H1 (cell line): ENCODE data around the gene ZSCAN5A. TPM values are rescaled to one million over a fixed set of nuclear protein-coding genes. Genes with fewer than 3 reads are reported as not detected.

Experiments
- CTCF ChIA-PET: fragments of 300-600 bp; sonication (Branson Sonifier 250); formaldehyde crosslinking; loops from one replicate; lab custom pipeline; 2021; ENCODE audit not compliant: partially characterized antibody; lab: Charles Lee
- POLR2A ChIA-PET: fragments of 300-600 bp; sonication (Branson Sonifier 250); formaldehyde crosslinking; loops from one replicate; lab custom pipeline; 2021; ENCODE audit warnings: inconsistent platforms; ENCODE audit not compliant: partially characterized antibody; lab: Charles Lee
- DNase-seq, 2 experiments: peaks; one replicate each; pipeline versions ENCODE4 v3.0.0 to v3.0.0-alpha.2; 2010 to 2022; ENCODE audit warnings: low spot score in 2 of 2, low read depth in 1 of 2, mixed read lengths in 1 of 2
- FAIRE-seq: peaks from 2 replicates; lab custom pipeline; 2011; peaks lifted over from hg19 to GRCh38; lab: Jason Lieb, UNC
- H2AFZ ChIP-seq: 2 replicates; pipeline ENCODE4 v1.8.1; 2012; ENCODE audit warnings: low read length, inconsistent platforms
- H2AK5ac ChIP-seq: 2 replicates; pipeline ENCODE4 v1.6.1; 2013; ENCODE audit warnings: low read depth, low read length
- H2BK120ac ChIP-seq: replicated peaks from 2 replicates; pipeline ENCODE3; 2013; ENCODE audit warnings: low read depth, low read length, inconsistent platforms
- H2BK12ac ChIP-seq: 2 replicates; pipeline ENCODE4 v1.6.1; 2013; ENCODE audit warnings: low read depth, low read length
- H2BK15ac ChIP-seq: 2 replicates; pipeline ENCODE4 v1.6.1; 2013; ENCODE audit warnings: low read length
- H2BK20ac ChIP-seq: 2 replicates; pipeline ENCODE4 v1.6.1; 2013; ENCODE audit warnings: low read length
- H2BK5ac ChIP-seq: 2 replicates; pipeline ENCODE4 v1.6.1; 2013; ENCODE audit warnings: low read depth, low read length
- H3K14ac ChIP-seq: 2 replicates; pipeline ENCODE4 v1.6.1; 2013; ENCODE audit warnings: inconsistent platforms; ENCODE audit not compliant: insufficient read length
- H3K18ac ChIP-seq: 2 replicates; pipeline ENCODE4 v1.6.1; 2013; ENCODE audit warnings: low read length; ENCODE audit errors: extremely low read depth
- H3K23ac ChIP-seq: 2 replicates; pipeline ENCODE4 v1.6.1; 2013; ENCODE audit warnings: inconsistent platforms; ENCODE audit not compliant: insufficient read length
- H3K23me2 ChIP-seq: 2 replicates; pipeline ENCODE4 v1.6.1; 2013; ENCODE audit warnings: low read depth, low read length
- H3K27ac ChIP-seq: 2 replicates; pipeline ENCODE4 v1.6.1; 2011; ENCODE audit warnings: low read depth, low read length, inconsistent platforms
- H3K27me3 ChIP-seq, 4 experiments: replicated peaks in 1 of 4; 1 replicate in 1 of 4; 2 replicates in 3 of 4; pipeline versions ENCODE4 v1.6.1 to v1.8.1; 2011 to 2013; ENCODE audit warnings: low read length in 3 of 4, mild to moderate bottlenecking in 3 of 4, inconsistent platforms in 2 of 4, mixed read lengths in 2 of 4, moderate library complexity in 1 of 4; ENCODE audit not compliant: control insufficient read depth in 3 of 4, insufficient read depth in 3 of 4; ENCODE audit errors: extremely low read depth in 1 of 4
- H3K36me3 ChIP-seq, 4 experiments: 2 replicates each; pipeline versions ENCODE4 v1.6.1 to v1.8.1; 2011 to 2013; ENCODE audit warnings: mild to moderate bottlenecking in 4 of 4, low read length in 3 of 4, moderate library complexity in 2 of 4, control low read depth in 1 of 4, inconsistent platforms in 1 of 4; ENCODE audit not compliant: insufficient read depth in 4 of 4, control insufficient read depth in 2 of 4
- H3K4ac ChIP-seq: replicated peaks from 2 replicates; pipeline ENCODE3; 2013; ENCODE audit warnings: low read length, low read depth, mixed read lengths, inconsistent platforms; ENCODE audit not compliant: insufficient read length
- H3K4me1 ChIP-seq, 4 experiments: replicated peaks in 1 of 4; 1 replicate in 1 of 4; 2 replicates in 3 of 4; pipeline versions ENCODE4 v1.6.1 to v1.8.1; 2011 to 2013; ENCODE audit warnings: low read length in 3 of 4, inconsistent platforms in 2 of 4, mixed read lengths in 1 of 4; ENCODE audit not compliant: insufficient read depth in 4 of 4, control insufficient read depth in 3 of 4
- H3K4me2 ChIP-seq, 2 experiments: 2 replicates each; pipeline versions ENCODE4 v1.6.1 to v1.8.1; 2011 to 2013; ENCODE audit warnings: low read depth in 2 of 2, low read length in 2 of 2, control low read depth in 1 of 2, inconsistent platforms in 1 of 2, mild to moderate bottlenecking in 1 of 2; ENCODE audit not compliant: insufficient read depth in 1 of 2
- H3K4me3 ChIP-seq, 4 experiments: fragments of 200-600, 300-600 bp in 1 of 4; sonication (generic), shearing (Covaris generic), sonication (Bioruptor Twin) in 1 of 4; 2 replicates each; pipeline versions ENCODE4 v1.5.1 to v1.8.1; 2011 to 2016; ENCODE audit warnings: low read length in 4 of 4, low read depth in 3 of 4, control low read depth in 2 of 4, inconsistent platforms in 2 of 4, mild to moderate bottlenecking in 2 of 4, mixed read lengths in 1 of 4, moderate library complexity in 1 of 4; ENCODE audit not compliant: insufficient read depth in 2 of 4; ENCODE audit errors: extremely low read depth in 1 of 4
- H3K56ac ChIP-seq: replicated peaks from 2 replicates; pipeline ENCODE3; 2013; ENCODE audit warnings: low read depth, mild to moderate bottlenecking, mixed read lengths, low read length, inconsistent platforms; ENCODE audit not compliant: insufficient read length
- H3K79me1 ChIP-seq: 2 replicates; pipeline ENCODE4 v1.6.1; 2013; ENCODE audit warnings: low read depth, low read length, control low read depth
- H3K79me2 ChIP-seq, 2 experiments: 2 replicates each; pipeline versions ENCODE4 v1.6.1 to v1.8.1; 2012 to 2013; ENCODE audit warnings: low read length in 2 of 2, mild to moderate bottlenecking in 2 of 2, inconsistent platforms in 1 of 2; ENCODE audit not compliant: insufficient read depth in 2 of 2, control insufficient read depth in 1 of 2
- H3K9ac ChIP-seq, 4 experiments: replicated peaks in 1 of 4; 1 replicate in 1 of 4; 2 replicates in 3 of 4; pipeline versions ENCODE4 v1.6.1 to v1.8.1; 2011 to 2013; ENCODE audit warnings: low read depth in 3 of 4, low read length in 3 of 4, control low read depth in 2 of 4, mild to moderate bottlenecking in 2 of 4, moderate library complexity in 2 of 4, inconsistent platforms in 1 of 4; ENCODE audit errors: extremely low read depth in 1 of 4
- H3K9me3 ChIP-seq, 2 experiments: 2 replicates each; pipeline versions ENCODE4 v1.6.1 to v1.8.1; 2012 to 2013; ENCODE audit warnings: mild to moderate bottlenecking in 2 of 2, moderate library complexity in 2 of 2, control low read depth in 1 of 2, inconsistent platforms in 1 of 2, low read depth in 1 of 2, low read length in 1 of 2, mixed read lengths in 1 of 2; ENCODE audit not compliant: insufficient read depth in 2 of 2
- H4K20me1 ChIP-seq, 2 experiments: replicated peaks in 1 of 2; 2 replicates each; pipeline versions ENCODE3 to v1.8.1; 2011 to 2013; ENCODE audit warnings: inconsistent platforms in 2 of 2, low read length in 2 of 2, mild to moderate bottlenecking in 1 of 2; ENCODE audit not compliant: insufficient read depth in 2 of 2, control insufficient read depth in 1 of 2
- H4K5ac ChIP-seq: 2 replicates; pipeline ENCODE4 v1.6.1; 2013; ENCODE audit warnings: low read length, low read depth, mixed read lengths, inconsistent platforms; ENCODE audit not compliant: insufficient read length
- H4K8ac ChIP-seq: 2 replicates; pipeline ENCODE4 v1.8.0; 2013; ENCODE audit warnings: mild to moderate bottlenecking, moderate library complexity, low read length, inconsistent platforms; ENCODE audit not compliant: insufficient read depth; ENCODE audit errors: extremely low read depth
- H4K91ac ChIP-seq: replicated peaks from 2 replicates; pipeline ENCODE3; 2013; ENCODE audit warnings: low read length, mixed read lengths, inconsistent platforms; ENCODE audit not compliant: insufficient read length
- BACH1 ChIP-seq: IDR thresholded peaks from 2 replicates; pipeline ENCODE4 v1.6.1; 2012; ENCODE audit warnings: low read length, improper control_type of control experiment
- CBX8 ChIP-seq: fragments of 300-800, 300-1000 bp; sonication (generic); IDR thresholded peaks from 2 replicates; pipeline ENCODE4 v1.7.1; 2016; ENCODE audit warnings: low read depth, low read length, borderline replicate concordance
- CTBP2 ChIP-seq: IDR thresholded peaks from 2 replicates; pipeline ENCODE4 v1.7.0; 2011; ENCODE audit warnings: borderline replicate concordance, mild to moderate bottlenecking, moderate library complexity, mixed read lengths, low read length; ENCODE audit not compliant: insufficient read depth, insufficient read length
- CTCF ChIP-seq, 3 experiments: IDR thresholded peaks; 1 replicate in 2 of 3; 2 replicates in 1 of 3; pipeline versions ENCODE4 v1.5.1 to v1.6.1; 2011; ENCODE audit warnings: low read length in 3 of 3, mild to moderate bottlenecking in 3 of 3, inconsistent platforms in 2 of 3, low read depth in 1 of 3, moderate library complexity in 1 of 3; ENCODE audit not compliant: insufficient read depth in 1 of 3; ENCODE audit errors: control extremely low read depth in 1 of 3
- JUND ChIP-seq: IDR thresholded peaks from 2 replicates; pipeline ENCODE4 v1.6.1; 2011; ENCODE audit warnings: mild to moderate bottlenecking, improper control_type of control experiment, low read length
- MAFK ChIP-seq: IDR thresholded peaks from 2 replicates; pipeline ENCODE4 v1.6.1; 2012; ENCODE audit warnings: low read depth, mild to moderate bottlenecking, improper control_type of control experiment, low read length
- SIN3A ChIP-seq, 2 experiments: IDR thresholded peaks in 1 of 2; conservative IDR thresholded peaks in 1 of 2; 2 replicates each; pipeline ENCODE4 v1.6.1; 2011 to 2012; ENCODE audit warnings: low read length in 2 of 2, improper control_type of control experiment in 1 of 2, low read depth in 1 of 2, mild to moderate bottlenecking in 1 of 2
- SP4 ChIP-seq: IDR thresholded peaks from 2 replicates; pipeline ENCODE4 v1.6.1; 2012; ENCODE audit warnings: low read length, inconsistent platforms
- ZNF274 ChIP-seq: IDR thresholded peaks from 2 replicates; pipeline ENCODE4 v1.7.0; 2012; ENCODE audit warnings: low read length, borderline replicate concordance; ENCODE audit errors: extremely low read depth
- WGBS, 2 experiments: shearing (Covaris generic) in 1 of 2; methylation state at CpG; one replicate each; pipeline versions ENCODE4 v1.1.6 to v1.1.7; 2013 to 2015; ENCODE audit warnings: low lambda C conversion rate in 2 of 2, mixed read lengths in 2 of 2, inconsistent platforms in 1 of 2, low coverage in 1 of 2, missing lambda C conversion rate in 1 of 2; ENCODE audit not compliant: insufficient replicate concordance in 2 of 2, insufficient coverage in 1 of 2, insufficient read length in 1 of 2; ENCODE audit errors: extremely low coverage in 1 of 2, missing lambda C conversion rate in 1 of 2; 5-methylcytosine and 5-hydroxymethylcytosine counted together
- polyA plus RNA-seq, 7 experiments: library from polyadenylated mRNA; depleted of rRNA in 3 of 7; stranded (reverse) in 5 of 7; unstranded in 2 of 7; fragments of >200 nt in 5 of 7; fragments of 200-250 nt in 2 of 7; gene quantifications; 1 replicate in 5 of 7; 2 replicates in 1 of 7; 4 replicates in 1 of 7; pipeline versions ENCODE4 v1.2.1 to v1.2.3, GENCODE V29; 2011 to 2013; ENCODE audit warnings: missing spikeins in 2 of 7, mixed read lengths in 2 of 7
- total RNA-seq: library from RNA; stranded (reverse); fragmentation: NEBNext Ultra II Directional; extraction: Animal tissue kit (Norgen Biotek cat#: 25700); gene quantifications from 2 replicates; pipeline ENCODE4 v1.2.1, GENCODE V29; 2021
- TF ChIP-seq, protein P1 (sequence below): IDR thresholded peaks from 2 replicates; pipeline ENCODE4 v1.6.1; 2012; ENCODE audit warnings: inconsistent platforms

Gene ZSCAN5A
- total and polyA plus RNA-seq, 2 of the 8 experiments (the other 6 are each of a cell fraction or from before 2014, with no cell fraction given): 8.6 to 11.0 TPM

DNA sequence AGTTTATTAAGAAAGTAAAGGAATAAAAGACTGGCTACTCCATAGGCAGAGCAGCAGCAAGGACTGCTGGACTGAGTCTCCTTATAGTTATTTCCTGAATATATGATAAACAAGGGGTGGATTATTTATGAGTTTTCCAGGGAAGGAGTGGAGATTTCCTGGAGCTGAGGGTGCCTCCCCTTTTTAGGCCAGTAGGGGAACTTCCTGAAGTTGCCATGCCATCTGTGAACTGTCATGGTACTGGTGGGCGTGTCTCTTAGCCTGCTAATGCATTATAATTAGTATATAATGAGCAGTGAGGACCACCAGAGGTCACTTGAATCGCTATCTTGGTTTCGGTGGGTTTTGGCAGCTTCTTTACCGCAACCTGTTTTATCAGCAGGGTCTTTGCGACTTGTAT is 13.5 kb downstream of the ZSCAN5A start:
- H3K4me3 ChIP-seq: no peak overlapping the region
- H3K79me2 ChIP-seq: no peaks in the 10 kb centered on the region
- no peak overlapping the region for H3K56ac ChIP-seq
- H2AFZ ChIP-seq: no peak overlapping the region
- H3K27me3 ChIP-seq: no peaks in the 10 kb centered on the region
- no peaks in the 10 kb centered on the region for H3K79me1 ChIP-seq
- H4K20me1 ChIP-seq: peaks cover 0 to 2% of the 10 kb centered on the region in 2 experiments
- ChIA-PET CTCF (interaction anchor here (0.7 to 2.0 kb wide), 5 partner anchors 9 to 146 kb away, joined by 3 to 14 read pairs (median 5); no protein-coding TSS in a partner anchor), POLR2A (no interaction called here)
- no peak overlapping the region for H3K9ac ChIP-seq
- no peak overlapping the region for H2BK5ac ChIP-seq
- H3K4me1 ChIP-seq: no peaks in the 10 kb centered on the region
- no peak overlapping the region for H2AK5ac ChIP-seq
- no peak for DNase-seq
- H3K36me3 ChIP-seq: no peaks in the 10 kb centered on the region
- no peak overlapping the region for H2BK120ac ChIP-seq
- H2BK12ac ChIP-seq: no peak overlapping the region
- no peak overlapping the region for H3K14ac ChIP-seq
- no peak overlapping the region for H4K91ac ChIP-seq
- H3K23ac ChIP-seq: no peak overlapping the region
- H3K4me2 ChIP-seq: no peak overlapping the region
- no peak for FAIRE-seq
- H4K5ac ChIP-seq: no peak overlapping the region
- no peak overlapping the region for H2BK20ac ChIP-seq
- H3K18ac ChIP-seq: no peak overlapping the region
- H3K9me3 ChIP-seq: no peaks in the 10 kb centered on the region
- H3K4ac ChIP-seq: no peak overlapping the region
- no peaks in the 10 kb centered on the region for H3K23me2 ChIP-seq
- H2BK15ac ChIP-seq: no peak overlapping the region
- no peak overlapping the region for H3K27ac ChIP-seq
- H4K8ac ChIP-seq: no peak overlapping the region
- TF ChIP-seq SP4 (no peak), SIN3A (conservative IDR thresholded peaks at IDR 0.05 in 1 of 2, IDR thresholded peaks at IDR 0.05 in 1 of 2; ENCODE audit: low read depth in 1 of 2, low read length in 2 of 2) (peak; percentile 13 to 52; a peak in 1 of 4 replicates), BACH1 (no peak), CTCF (IDR thresholded peaks at IDR 0.05; ENCODE audit: control extremely low read depth in 1 of 3, insufficient read depth in 1 of 3, low read depth in 1 of 3, low read length in 3 of 3) (peak in 1 of 3 experiments; percentile 31; a peak in 1 of 4 replicates), MAFK (no peak), ZNF274 (no peak), JUND (no peak), CTBP2 (no peak), CBX8 (no peak)
- TF ChIP-seq, protein P1, sequence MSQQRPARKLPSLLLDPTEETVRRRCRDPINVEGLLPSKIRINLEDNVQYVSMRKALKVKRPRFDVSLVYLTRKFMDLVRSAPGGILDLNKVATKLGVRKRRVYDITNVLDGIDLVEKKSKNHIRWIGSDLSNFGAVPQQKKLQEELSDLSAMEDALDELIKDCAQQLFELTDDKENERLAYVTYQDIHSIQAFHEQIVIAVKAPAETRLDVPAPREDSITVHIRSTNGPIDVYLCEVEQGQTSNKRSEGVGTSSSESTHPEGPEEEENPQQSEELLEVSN: no peak
- TF ChIP-seq, all 59 proteins: peak for 2
- WGBS, 2 experiments: 82% methylated on average over 5 of the region's 5 CpGs; no CpG with 5 or more reads in 1 of the 2 experiments
